GM13976 (cell line): ENCODE data around the gene FBXO21.
"Not testable (repeated sequence)": the region's sequence is repeated elsewhere in the genome, so short reads cannot be mapped to it uniquely, and the experiment has no call there.

Experiments used
- DNase-seq: peaks from one replicate; pipeline ENCODE4 v3.0.0; 2012; ENCODE audit warnings: low spot score
- in situ Hi-C: fragments of 300-500 bp; cut with MboI; formaldehyde crosslinking; loops from one replicate; pipeline ENCODE4 v1.12.0; 2022; ENCODE audit warnings: low sequenced_read_pairs, mixed read lengths, inconsistent platforms; ENCODE audit not compliant: unreplicated experiment
- TF ChIP-seq, protein P1 (sequence below): IDR thresholded peaks from 2 replicates; pipeline ENCODE4 v1.5.1; 2012; ENCODE audit warnings: borderline replicate concordance, mild to moderate bottlenecking; ENCODE audit not compliant: insufficient read depth; ENCODE audit errors: extremely low read depth, missing control alignments, control extremely low read depth

FBXO21 gene

DNA sequence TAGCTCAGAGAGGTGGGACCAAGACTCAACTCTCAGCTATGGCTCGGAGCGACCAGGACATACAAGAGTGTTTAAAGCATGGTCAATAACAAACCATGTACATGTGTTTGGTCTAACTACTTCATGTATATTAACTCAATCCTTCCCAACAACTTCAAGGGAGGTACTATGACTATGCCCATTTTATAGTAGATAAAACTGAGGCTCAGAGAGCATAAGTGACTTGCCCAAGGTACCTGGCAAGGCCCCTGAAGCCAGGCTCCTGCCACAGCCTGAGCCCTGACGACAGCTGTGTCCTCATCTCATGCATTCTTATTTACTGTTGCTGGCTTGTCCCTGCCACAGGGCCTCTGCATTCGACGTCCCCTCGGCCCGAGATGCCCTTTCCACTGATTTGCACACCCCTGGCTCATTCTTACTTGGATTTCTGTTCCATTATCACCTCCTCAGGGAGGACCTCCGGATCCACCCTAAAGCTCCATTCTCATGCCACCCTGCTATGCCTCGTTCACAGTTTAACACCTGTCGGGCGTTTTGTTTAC is 93.7 kb downstream of the FBXO21 start:
- in situ Hi-C loops: no loop called here
- TF ChIP-seq, protein P1, sequence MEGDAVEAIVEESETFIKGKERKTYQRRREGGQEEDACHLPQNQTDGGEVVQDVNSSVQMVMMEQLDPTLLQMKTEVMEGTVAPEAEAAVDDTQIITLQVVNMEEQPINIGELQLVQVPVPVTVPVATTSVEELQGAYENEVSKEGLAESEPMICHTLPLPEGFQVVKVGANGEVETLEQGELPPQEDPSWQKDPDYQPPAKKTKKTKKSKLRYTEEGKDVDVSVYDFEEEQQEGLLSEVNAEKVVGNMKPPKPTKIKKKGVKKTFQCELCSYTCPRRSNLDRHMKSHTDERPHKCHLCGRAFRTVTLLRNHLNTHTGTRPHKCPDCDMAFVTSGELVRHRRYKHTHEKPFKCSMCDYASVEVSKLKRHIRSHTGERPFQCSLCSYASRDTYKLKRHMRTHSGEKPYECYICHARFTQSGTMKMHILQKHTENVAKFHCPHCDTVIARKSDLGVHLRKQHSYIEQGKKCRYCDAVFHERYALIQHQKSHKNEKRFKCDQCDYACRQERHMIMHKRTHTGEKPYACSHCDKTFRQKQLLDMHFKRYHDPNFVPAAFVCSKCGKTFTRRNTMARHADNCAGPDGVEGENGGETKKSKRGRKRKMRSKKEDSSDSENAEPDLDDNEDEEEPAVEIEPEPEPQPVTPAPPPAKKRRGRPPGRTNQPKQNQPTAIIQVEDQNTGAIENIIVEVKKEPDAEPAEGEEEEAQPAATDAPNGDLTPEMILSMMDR: no peak
- DNase-seq: no peak

DNA sequence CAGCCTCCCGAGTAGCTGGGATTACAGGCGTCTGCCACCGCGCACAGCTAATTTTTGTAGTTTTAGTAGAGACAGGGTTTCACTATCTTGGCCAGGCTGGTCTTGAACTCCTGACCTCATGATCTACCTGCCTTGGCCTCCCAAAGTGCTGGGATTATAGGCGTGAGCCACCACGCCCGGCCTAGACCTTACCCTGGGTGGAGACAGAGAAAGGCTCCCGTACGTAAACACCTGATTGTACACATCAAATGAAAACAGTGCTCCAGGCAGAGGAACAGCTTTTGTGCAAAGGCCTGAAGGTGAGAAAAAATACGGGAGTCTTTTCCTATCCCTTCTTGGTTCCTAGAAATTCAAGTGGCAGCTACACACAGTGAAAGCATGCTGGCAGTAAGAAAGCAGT is 95.1 kb downstream of the FBXO21 start:
- in situ Hi-C loops: not testable (repeated sequence)

DNA sequence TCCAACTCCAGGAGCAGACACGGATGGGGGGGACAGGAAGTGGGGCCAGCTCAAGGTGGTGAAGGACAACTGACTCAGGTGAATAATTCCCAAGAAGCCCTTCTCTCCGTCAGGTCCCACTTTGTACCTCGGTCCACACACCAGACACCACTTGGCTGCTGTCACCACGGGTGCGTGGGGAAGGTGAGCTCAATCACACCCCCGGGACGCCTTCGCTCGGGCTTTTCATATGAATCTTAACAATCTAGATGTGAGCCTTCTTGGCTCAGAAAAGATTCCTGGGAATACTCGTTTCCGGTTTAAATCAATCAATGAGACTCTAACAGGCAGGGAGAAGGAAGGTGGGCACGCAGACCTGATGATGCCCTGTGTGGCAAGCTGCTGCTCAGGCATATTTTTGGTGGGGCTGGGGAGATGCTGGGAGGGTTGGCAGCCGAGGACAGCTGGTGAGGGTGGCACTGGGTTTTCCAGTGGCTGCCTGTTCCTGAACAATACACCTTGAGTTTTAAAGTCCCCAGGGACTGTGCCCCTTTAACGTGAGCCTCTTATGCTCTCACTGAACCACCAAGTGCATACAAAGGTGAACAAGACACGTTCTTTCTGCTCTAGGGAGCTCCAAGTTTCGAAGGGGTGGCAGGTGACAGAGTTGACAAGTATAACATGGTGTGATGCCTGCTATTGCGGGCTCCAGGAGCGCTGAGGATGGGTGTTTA is 96.2 kb downstream of the FBXO21 start:
- in situ Hi-C loops: no loop called here
- TF ChIP-seq, protein P1: no peak
- no peak for DNase-seq

More for the DNA sequence above, 95.1 kb downstream of the FBXO21 start:
- not testable (repeated sequence) for DNase-seq

DNA sequence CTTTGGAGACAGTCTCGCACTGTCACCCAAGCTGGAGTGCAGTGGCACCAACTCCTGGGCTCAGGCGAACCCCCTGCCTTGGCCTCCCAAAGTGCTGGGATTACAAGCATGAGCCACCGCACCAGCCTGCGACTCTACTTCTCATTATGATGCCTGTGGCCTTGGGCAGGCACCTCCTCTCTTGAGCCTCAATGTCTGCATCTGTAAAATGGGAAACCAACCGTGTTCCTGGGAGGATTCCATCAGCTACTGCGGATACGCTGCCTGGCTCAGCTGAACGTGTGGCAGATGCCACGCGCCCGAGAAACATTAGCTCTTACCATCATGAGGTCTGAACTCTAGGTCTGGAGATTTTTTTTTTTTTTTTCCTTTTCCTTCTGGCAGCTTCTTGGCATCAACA is 96.8 kb downstream of the FBXO21 start:
- TF ChIP-seq, protein P1: no peak
- in situ Hi-C loops: no loop called here
- no peak for DNase-seq

DNA sequence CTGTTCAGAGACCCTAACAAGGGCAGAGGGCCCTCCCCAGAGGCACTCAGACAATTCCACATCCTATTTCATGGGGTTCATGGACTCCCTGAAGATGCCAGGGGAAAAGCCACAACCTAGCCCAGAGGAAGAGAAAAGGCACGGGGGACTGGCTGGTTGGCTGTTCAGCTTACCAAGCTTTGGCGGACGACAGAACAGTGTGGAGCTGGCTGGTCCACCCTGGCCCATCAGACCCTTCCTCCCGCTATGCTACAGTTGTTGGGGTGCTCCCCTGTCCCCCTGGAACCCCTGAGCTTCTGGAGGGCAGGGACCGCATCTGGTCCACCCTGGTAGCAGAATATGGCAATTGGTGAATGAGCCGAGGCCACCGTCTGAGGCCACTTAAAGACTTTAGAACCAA is 97.4 kb downstream of the FBXO21 start:
- DNase-seq: no peak
- TF ChIP-seq, protein P1: no peak

DNA sequence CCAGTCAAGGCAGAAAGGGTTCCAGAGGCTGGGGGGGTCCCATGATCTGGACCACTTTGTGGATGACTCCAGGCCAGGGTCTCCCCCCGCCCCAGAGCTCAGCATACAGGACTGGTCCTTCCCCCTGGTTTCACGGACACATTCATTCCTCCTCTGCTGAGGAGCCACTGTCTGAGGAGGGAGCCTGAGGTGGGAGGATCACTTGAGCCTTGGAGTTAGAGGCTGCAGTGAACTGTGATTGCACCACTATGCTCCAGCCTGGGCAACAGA is 97.8 kb downstream of the FBXO21 start:
- in situ Hi-C loops: no loop called here
- DNase-seq: no peak
- TF ChIP-seq, protein P1: no peak

More for the DNA sequence above, 97.4 kb downstream of the FBXO21 start:
- in situ Hi-C loops: no loop called here
